Ascending aorta (tissue), 2 donors: Measurements from ENCODE around the gene WWC1. TPM values are rescaled to one million over a fixed set of nuclear protein-coding genes. Genes with fewer than 3 reads are reported as not detected.

Experiments
- DNase-seq, 2 donors: peaks; one replicate each; pipeline ENCODE4 v3.0.0-alpha.2; 2019; ENCODE audit warnings: low spot score in 2 of 2
- H3K27ac ChIP-seq, 2 donors: fragments of 200-600 bp; sonication (generic); one replicate each; pipeline ENCODE4 v1.5.1; 2016 to 2017; ENCODE audit warnings: mild to moderate bottlenecking in 1 of 2
- H3K27me3 ChIP-seq: fragments of 200-600 bp; sonication (generic); one replicate; pipeline ENCODE4 v1.5.1; 2017
- H3K36me3 ChIP-seq, 2 donors: fragments of 200-600 bp; sonication (generic); one replicate each; pipeline ENCODE4 v1.5.1; 2016
- H3K4me1 ChIP-seq, 2 donors: fragments of 200-600 bp; sonication (generic); one replicate each; pipeline ENCODE4 v1.5.1; 2016 to 2017; ENCODE audit warnings: mild to moderate bottlenecking in 1 of 2
- H3K4me3 ChIP-seq, 2 donors: fragments of 200-600 bp; sonication (generic); one replicate each; pipeline ENCODE4 v1.5.1; 2016 to 2017; ENCODE audit warnings: mild to moderate bottlenecking in 1 of 2
- H3K9me3 ChIP-seq, 2 donors: fragments of 200-600 bp; sonication (generic); one replicate each; pipeline ENCODE4 v1.5.1; 2016
- intact Hi-C: fragments of 100-400 bp; cut with DNase I; formaldehyde crosslinking; loops from one replicate; pipeline ENCODE4 v1.15.1; 2023
- total RNA-seq: library from RNA; depleted of rRNA; stranded (reverse); fragments of >200 nt; gene quantifications from one replicate; pipeline ENCODE4 v1.1.0, GENCODE V29; 2016
- TF ChIP-seq, protein P1 (sequence below), 3 experiments: fragments of 200-600 bp in 2 of 3; fragments of 450-650 bp in 1 of 3; sonication (generic) in 2 of 3; IDR thresholded peaks; one replicate each; pipeline ENCODE4 v1.5.1; 2016 to 2019; ENCODE audit warnings: antibody characterized with exemption in 3 of 3, mild to moderate bottlenecking in 1 of 3, moderate library complexity in 1 of 3

Gene WWC1
- total RNA-seq, 1 donor from 2014 or later: not detected

DNA sequence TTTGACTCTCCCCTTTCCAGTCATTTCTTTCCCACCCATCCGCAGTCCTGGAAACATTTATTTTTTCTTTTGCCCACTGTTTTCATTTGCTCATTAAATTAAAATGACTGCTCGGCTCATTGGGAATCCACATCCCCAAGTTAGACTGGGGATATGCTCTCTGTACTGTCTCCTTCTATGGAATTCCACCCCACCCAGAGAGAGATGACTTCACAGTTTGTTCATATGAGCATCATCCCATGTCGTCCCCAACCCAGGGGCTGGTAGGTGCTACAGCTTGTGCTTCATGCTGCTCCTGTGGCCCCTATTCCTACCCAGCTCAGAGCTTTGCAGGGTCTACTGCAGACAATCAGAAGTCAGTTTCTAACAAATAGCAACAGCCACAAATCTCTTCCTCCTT, 178.4 kb downstream of the WWC1 start:
- no peak for DNase-seq
- Histone ChIP-seq H3K27ac (no peak overlapping the region), H3K27me3 (no peaks in the 10 kb centered on the region), H3K4me1 (no peaks in the 10 kb centered on the region), H3K4me3 (no peak overlapping the region), H3K9me3 (no peaks in the 10 kb centered on the region), H3K36me3 (no peaks in the 10 kb centered on the region)
- intact Hi-C loops: no loop called here
- TF ChIP-seq, protein P1, sequence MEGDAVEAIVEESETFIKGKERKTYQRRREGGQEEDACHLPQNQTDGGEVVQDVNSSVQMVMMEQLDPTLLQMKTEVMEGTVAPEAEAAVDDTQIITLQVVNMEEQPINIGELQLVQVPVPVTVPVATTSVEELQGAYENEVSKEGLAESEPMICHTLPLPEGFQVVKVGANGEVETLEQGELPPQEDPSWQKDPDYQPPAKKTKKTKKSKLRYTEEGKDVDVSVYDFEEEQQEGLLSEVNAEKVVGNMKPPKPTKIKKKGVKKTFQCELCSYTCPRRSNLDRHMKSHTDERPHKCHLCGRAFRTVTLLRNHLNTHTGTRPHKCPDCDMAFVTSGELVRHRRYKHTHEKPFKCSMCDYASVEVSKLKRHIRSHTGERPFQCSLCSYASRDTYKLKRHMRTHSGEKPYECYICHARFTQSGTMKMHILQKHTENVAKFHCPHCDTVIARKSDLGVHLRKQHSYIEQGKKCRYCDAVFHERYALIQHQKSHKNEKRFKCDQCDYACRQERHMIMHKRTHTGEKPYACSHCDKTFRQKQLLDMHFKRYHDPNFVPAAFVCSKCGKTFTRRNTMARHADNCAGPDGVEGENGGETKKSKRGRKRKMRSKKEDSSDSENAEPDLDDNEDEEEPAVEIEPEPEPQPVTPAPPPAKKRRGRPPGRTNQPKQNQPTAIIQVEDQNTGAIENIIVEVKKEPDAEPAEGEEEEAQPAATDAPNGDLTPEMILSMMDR (IDR thresholded peaks at IDR 0.05): no peak

DNA sequence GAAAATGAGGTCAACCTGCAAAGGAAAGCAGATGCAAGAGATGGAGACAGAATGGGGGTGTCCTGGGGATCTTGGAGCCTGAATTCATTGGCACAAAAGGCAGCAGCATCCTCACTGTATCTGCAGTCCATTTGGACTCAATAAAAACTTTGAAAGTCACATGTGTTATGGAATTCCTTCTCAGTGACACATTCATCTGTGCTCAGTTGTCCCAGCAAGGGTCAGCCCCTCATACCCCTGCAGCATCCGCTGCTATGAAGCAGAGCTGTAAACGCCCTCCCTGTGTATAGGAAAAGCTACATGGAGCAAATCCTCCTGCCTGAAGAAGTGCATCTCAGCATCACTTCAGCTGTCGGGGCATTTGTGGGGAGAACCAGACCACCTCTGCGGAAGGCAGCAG, 180.3 kb downstream of the WWC1 start:
- H3K4me3 ChIP-seq: no peak overlapping the region
- TF ChIP-seq, protein P1 (IDR thresholded peaks at IDR 0.05): no peak
- H3K27ac ChIP-seq: no peak overlapping the region
- no peaks in the 10 kb centered on the region for H3K36me3 ChIP-seq
- no peak for DNase-seq
- no peaks in the 10 kb centered on the region for H3K27me3 ChIP-seq
- H3K4me1 ChIP-seq: no peaks in the 10 kb centered on the region
- intact Hi-C loops: no loop called here
- H3K9me3 ChIP-seq: no peaks in the 10 kb centered on the region

GRCh38 chr5:168472329-168472728, 180.9 kb downstream of the WWC1 start:
- Histone ChIP-seq H3K4me3 (no peak overlapping the region), H3K4me1 (no peaks in the 10 kb centered on the region), H3K27ac (no peak overlapping the region), H3K27me3 (no peaks in the 10 kb centered on the region), H3K9me3 (no peaks in the 10 kb centered on the region), H3K36me3 (no peaks in the 10 kb centered on the region)
- TF ChIP-seq, protein P1 (IDR thresholded peaks at IDR 0.05): no peak
- intact Hi-C loops: no loop called here
- no peak for DNase-seq

GRCh38 chr5:168474319-168474718, 182.9 kb downstream of the WWC1 start:
- H3K27me3 ChIP-seq: no peaks in the 10 kb centered on the region
- H3K4me1 ChIP-seq: no peaks in the 10 kb centered on the region
- no peaks in the 10 kb centered on the region for H3K9me3 ChIP-seq
- no peak overlapping the region for H3K4me3 ChIP-seq
- intact Hi-C loops: no loop called here
- no peak for DNase-seq
- H3K27ac ChIP-seq: no peak overlapping the region
- H3K36me3 ChIP-seq: no peaks in the 10 kb centered on the region
- TF ChIP-seq, protein P1 (IDR thresholded peaks at IDR 0.05): no peak

DNA sequence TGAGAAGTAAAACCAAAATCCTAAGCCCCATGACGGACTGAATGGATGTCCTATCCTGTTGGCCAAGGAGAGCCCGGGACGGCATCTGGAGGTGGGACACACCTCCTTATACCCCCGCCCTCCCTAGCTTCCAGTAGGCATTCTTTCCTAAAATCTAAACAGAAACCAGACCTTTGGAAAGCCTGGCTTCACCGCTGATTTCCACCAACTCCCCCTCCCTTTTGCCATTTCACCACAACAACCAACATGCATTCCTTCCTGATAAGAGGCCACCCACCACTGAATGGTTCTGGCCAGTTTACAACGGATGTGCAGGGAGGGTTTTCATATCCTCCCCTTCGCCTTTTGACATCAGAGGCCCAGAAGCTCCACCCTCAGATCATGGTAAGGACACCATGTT, 185.6 kb downstream of the WWC1 start:
- DNase-seq: no peak
- no peaks in the 10 kb centered on the region for H3K27me3 ChIP-seq
- no peaks in the 10 kb centered on the region for H3K36me3 ChIP-seq
- intact Hi-C loops: no loop called here
- TF ChIP-seq, protein P1 (IDR thresholded peaks at IDR 0.05): no peak
- no peak overlapping the region for H3K27ac ChIP-seq
- no peaks in the 10 kb centered on the region for H3K4me1 ChIP-seq
- no peak overlapping the region for H3K4me3 ChIP-seq
- H3K9me3 ChIP-seq: no peaks in the 10 kb centered on the region

DNA sequence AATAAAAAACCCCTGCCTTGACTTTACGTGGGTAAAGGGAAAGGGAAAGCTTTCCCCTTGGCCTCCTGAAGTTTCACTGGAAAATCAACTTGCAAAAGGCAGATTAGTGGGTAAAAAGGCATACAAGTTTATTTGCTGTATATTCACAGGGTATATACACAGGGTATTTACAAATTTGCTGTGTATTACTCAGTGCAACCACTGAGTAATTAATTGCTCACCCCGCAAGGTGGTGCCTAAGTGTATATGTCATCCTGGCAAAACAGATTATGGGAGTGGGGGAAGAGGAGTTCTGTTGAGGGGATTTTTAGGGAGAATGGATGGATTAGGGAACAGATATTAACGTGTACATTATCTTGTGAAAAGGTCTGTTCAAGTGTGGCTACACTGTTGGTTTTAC, 187.7 kb downstream of the WWC1 start:
- no peaks in the 10 kb centered on the region for H3K4me1 ChIP-seq
- H3K4me3 ChIP-seq: no peak overlapping the region
- DNase-seq: no peak
- H3K27ac ChIP-seq: no peak overlapping the region
- no peaks in the 10 kb centered on the region for H3K27me3 ChIP-seq
- TF ChIP-seq, protein P1 (IDR thresholded peaks at IDR 0.05): no peak
- no peaks in the 10 kb centered on the region for H3K9me3 ChIP-seq
- H3K36me3 ChIP-seq: no peaks in the 10 kb centered on the region
- intact Hi-C loops: no loop called here
